ENCODE data around the gene AHI1.

AHI1 gene

DNA sequence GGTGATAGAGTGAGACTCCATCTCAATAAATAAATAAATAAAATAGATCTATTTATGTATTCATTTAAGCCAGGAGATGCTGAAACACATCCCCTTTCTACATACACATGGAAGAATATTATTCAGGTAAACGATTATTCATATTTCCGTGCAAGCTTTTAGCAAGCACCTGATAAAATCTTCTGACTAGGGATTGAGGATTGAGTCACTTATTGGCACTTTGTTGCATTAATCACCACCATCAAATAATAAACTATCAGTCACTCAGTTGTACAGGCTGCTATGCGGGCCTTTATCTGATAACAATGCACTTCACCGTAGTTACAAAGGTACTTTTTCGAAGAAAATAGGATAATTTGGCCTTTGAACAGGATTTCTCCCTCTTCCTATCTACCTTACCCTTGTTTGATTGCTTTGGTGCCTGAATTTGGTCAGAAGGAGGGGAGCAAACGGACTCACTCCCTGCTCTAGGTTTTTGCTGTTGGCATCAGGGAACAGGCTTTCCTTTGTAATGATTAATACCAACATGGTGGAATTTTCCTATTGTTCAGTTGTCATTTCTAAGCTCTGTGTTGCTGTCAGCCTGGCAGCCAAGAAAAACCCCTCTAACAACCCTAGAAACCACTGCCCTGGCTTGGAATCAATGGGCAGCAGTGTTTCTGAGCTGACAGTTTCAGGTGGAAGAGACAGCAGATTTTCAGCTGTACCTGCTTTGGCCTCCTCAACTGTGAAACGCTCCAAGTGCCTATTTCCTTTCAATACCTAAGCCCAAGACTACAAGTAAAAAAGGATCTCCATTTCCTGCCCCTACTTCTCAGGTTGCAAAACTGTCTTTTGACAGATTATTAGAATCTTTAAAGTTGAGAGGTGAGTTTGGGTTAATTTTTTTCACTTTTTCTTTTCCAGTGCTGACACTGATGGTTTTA is 253.4 kb downstream of the AHI1 start:
- H3K4me3 ChIP-seq (ENCODE audit: control insufficient read depth, low read depth, low read length): no peak overlapping the region
- TF ChIP-seq, protein P1, sequence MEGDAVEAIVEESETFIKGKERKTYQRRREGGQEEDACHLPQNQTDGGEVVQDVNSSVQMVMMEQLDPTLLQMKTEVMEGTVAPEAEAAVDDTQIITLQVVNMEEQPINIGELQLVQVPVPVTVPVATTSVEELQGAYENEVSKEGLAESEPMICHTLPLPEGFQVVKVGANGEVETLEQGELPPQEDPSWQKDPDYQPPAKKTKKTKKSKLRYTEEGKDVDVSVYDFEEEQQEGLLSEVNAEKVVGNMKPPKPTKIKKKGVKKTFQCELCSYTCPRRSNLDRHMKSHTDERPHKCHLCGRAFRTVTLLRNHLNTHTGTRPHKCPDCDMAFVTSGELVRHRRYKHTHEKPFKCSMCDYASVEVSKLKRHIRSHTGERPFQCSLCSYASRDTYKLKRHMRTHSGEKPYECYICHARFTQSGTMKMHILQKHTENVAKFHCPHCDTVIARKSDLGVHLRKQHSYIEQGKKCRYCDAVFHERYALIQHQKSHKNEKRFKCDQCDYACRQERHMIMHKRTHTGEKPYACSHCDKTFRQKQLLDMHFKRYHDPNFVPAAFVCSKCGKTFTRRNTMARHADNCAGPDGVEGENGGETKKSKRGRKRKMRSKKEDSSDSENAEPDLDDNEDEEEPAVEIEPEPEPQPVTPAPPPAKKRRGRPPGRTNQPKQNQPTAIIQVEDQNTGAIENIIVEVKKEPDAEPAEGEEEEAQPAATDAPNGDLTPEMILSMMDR (IDR thresholded peaks at IDR 0.05; ENCODE audit: control insufficient read depth, insufficient read depth, low read depth, low read length, missing control alignments): no peak
- DNase-seq (ENCODE audit: low read depth): no peak

DNA sequence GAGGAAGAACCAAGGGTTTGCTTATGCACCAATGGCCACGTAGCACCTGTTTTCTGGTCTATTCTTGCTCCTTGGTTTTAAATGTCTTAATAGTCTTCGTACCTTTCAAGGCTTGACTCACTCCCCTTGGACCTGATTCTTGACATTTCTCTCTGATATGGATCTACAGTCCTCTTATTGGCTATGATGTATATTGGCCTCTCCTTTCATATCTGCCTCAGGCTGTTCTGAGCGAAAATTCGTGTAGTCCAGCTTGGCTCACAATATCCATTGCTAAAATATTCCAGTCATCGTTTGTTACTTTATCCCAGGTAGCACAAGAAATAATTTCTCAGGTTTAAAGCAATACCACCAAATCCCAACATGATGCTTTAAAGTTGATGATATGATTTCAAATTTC is 256.8 kb downstream of the AHI1 start:
- no peak overlapping the region for H3K4me3 ChIP-seq (ENCODE audit: control insufficient read depth, low read depth, low read length)
- TF ChIP-seq, protein P1 (IDR thresholded peaks at IDR 0.05; ENCODE audit: control insufficient read depth, insufficient read depth, low read depth, low read length, missing control alignments): no peak
- no peak for DNase-seq (ENCODE audit: low read depth)

DNA sequence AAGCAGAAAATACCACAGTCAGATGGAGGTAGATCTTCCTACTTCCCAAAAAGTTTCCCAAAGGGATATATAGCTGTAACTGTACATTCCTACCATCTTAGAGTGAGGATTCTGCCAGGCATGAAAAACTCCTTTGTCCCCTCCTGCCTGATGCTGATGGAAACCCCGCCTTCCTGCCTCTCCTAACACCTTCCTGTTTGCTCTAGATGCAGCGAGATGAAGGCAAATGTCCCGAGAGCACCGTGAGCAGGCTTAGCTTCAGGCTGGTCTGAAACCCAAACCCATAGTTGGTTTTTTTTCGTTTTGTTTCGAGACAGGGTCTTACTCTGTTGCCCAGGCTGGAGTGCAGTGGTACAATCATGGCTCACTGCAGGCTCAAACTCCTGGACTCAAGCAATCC is 260.8 kb downstream of the AHI1 start:
- H3K4me3 ChIP-seq (ENCODE audit: control insufficient read depth, low read depth, low read length): no peak overlapping the region
- TF ChIP-seq, protein P1 (IDR thresholded peaks at IDR 0.05; ENCODE audit: control insufficient read depth, insufficient read depth, low read depth, low read length, missing control alignments): no peak
- DNase-seq (ENCODE audit: low read depth): no peak

DNA sequence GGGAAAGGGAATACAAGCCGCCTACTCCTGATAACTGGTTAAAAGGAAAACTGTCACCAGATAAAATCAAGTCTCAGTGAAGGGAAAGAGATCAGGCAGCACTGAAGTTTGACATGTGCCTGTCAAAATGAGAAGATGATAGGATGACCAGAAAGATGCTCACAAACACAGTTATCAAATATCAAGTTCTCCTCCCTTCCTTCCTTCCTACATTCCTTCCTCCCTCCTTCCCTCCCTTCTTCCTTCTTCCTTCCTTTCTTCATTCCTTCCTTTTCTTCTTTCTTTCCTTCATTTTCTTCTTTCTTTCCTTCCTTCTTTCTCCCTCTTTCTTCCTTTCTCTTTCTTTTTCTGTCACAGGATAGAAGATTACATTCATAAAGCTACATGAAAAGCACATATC is 261.2 kb downstream of the AHI1 start:
- DNase-seq (ENCODE audit: low read depth): no peak
- H3K4me3 ChIP-seq (ENCODE audit: control insufficient read depth, low read depth, low read length): no peak overlapping the region
- TF ChIP-seq, protein P1 (IDR thresholded peaks at IDR 0.05; ENCODE audit: control insufficient read depth, insufficient read depth, low read depth, low read length, missing control alignments): no peak

DNA sequence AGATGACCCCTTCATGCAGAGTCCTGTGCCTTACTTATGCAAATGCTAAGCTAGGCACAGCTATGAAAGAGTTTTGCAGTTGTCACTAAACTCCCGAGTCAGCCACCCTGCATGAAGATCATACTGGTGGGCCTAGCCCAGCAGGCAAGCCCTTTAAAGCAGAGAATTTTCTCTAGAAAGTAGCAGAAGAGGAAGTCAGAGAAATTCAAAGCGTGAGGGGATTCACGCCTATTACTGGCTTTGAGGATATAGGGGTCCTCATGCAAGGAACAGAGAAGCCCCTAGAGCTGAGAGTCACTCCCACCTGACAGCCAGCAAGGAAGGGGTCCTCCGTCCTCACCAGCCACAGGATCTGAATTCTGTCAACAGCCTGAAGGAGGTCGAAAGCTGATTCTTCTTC is 261.8 kb downstream of the AHI1 start:
- H3K4me3 ChIP-seq (ENCODE audit: control insufficient read depth, low read depth, low read length): no peak overlapping the region
- no peak for DNase-seq (ENCODE audit: low read depth)

DNA sequence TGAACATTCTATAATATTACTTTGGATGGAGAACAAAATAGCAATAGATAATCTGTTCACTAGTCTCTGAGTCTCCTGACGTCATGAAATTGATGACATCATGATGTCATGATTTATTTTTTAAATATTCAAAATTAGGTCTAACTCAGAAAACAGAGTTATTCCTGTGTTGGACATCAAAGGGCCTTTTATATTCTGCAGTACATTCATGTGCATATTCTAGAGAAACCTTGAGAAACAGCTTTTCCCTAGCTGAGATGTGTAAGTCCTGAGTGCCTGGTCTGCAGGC is 263.1 kb downstream of the AHI1 start:
- no peak for DNase-seq (ENCODE audit: low read depth)
- H3K4me3 ChIP-seq (ENCODE audit: control insufficient read depth, low read depth, low read length): no peak overlapping the region
- TF ChIP-seq, protein P1 (IDR thresholded peaks at IDR 0.05; ENCODE audit: control insufficient read depth, insufficient read depth, low read depth, low read length, missing control alignments): no peak

More for the DNA sequence above, 261.8 kb downstream of the AHI1 start:
- TF ChIP-seq, protein P1 (IDR thresholded peaks at IDR 0.05; ENCODE audit: control insufficient read depth, insufficient read depth, low read depth, low read length, missing control alignments): no peak
